ENCODE measurements around the gene LRFN5. TPM values are rescaled to one million over a fixed set of nuclear protein-coding genes. Genes with fewer than 3 reads are reported as not detected.

Gene LRFN5
- total and polyA plus RNA-seq, 2 of the 8 experiments (the other 6 are each of a cell fraction or from before 2014, with no cell fraction given) = 0.85 to 4.7 TPM

GRCh38 chr14:41606532-41607303, at the start of gene LRFN5 (continued):
- TF ChIP-seq KDM1A (IDR thresholded peaks at IDR 0.05; ENCODE audit: borderline replicate concordance, low read length) (peak; percentile 36; the same call in 1 of the 2 replicates), KDM4A (IDR thresholded peaks at IDR 0.05; ENCODE audit: low read depth, low read length, severe bottlenecking) (peak; percentile 63), HDAC2 (IDR thresholded peaks at IDR 0.05; ENCODE audit: borderline replicate concordance in 1 of 2, low read depth in 2 of 2, low read length in 2 of 2) (0 out of 4 replicates have a peak, but pooled peaks of 1 of the 2 experiments have one; percentile 9)

Data from H1 (cell line).